Endothelial cell of umbilical vein (primary cell): ENCODE measurements around the gene FPR1. TPM values are rescaled to one million over a fixed set of nuclear protein-coding genes. Genes with fewer than 3 reads are reported as not detected.

Experiments used
- BruUV-seq: library from RNA; stranded (reverse); fragments of 400-500 nt; replicated peaks from 2 replicates; lab custom pipeline; 2021; lab: Mats Ljungman, UMichigan
- CTCF ChIA-PET: fragments of 300-600, 350-600 bp; sonication (Branson Sonifier 250); formaldehyde crosslinking; loops from one replicate; lab custom pipeline; 2021; ENCODE audit warnings: antibody characterized with exemption, inconsistent platforms; lab: Charles Lee
- POLR2A ChIA-PET: fragments of 300-600, 350-600 bp; sonication (Branson Sonifier 250); formaldehyde crosslinking; loops from one replicate; lab custom pipeline; 2021; ENCODE audit warnings: antibody characterized with exemption, inconsistent platforms; lab: Charles Lee
- DNase-seq: peaks from one replicate; pipeline ENCODE4 v3.0.0-alpha.2; 2011; ENCODE audit warnings: low read depth, low spot score
- FAIRE-seq: peaks from 2 replicates; lab custom pipeline; 2011; peaks lifted over from hg19 to GRCh38; lab: Jason Lieb, UNC
- H2AFZ ChIP-seq: 2 replicates; pipeline ENCODE4 v1.6.0; 2012; ENCODE audit warnings: low read depth, low read length, control low read depth, inconsistent platforms
- H3K27ac ChIP-seq: 2 replicates; pipeline ENCODE4 v1.5.1; 2011; ENCODE audit warnings: low read depth, mild to moderate bottlenecking, control low read depth, low read length, moderate library complexity; ENCODE audit not compliant: insufficient read depth
- H3K27me3 ChIP-seq, 2 experiments: 2 replicates each; pipeline versions ENCODE4 v1.6.0 to v1.6.1; 2011; ENCODE audit warnings: low read length in 2 of 2, mixed read lengths in 1 of 2; ENCODE audit not compliant: control insufficient read depth in 2 of 2, insufficient read depth in 2 of 2
- H3K36me3 ChIP-seq, 2 experiments: 2 replicates in 1 of 2; 3 replicates in 1 of 2; pipeline ENCODE4 v1.5.1; 2011; ENCODE audit warnings: low read length in 2 of 2, mild to moderate bottlenecking in 1 of 2, moderate library complexity in 1 of 2; ENCODE audit not compliant: control insufficient read depth in 2 of 2, insufficient read depth in 2 of 2; ENCODE audit errors: extremely low read depth in 1 of 2
- H3K4me1 ChIP-seq: 3 replicates; pipeline ENCODE4 v1.5.1; 2011; ENCODE audit warnings: mild to moderate bottlenecking, low read length; ENCODE audit not compliant: control insufficient read depth, insufficient read depth; ENCODE audit errors: extremely low read depth
- H3K4me2 ChIP-seq: 2 replicates; pipeline ENCODE4 v1.6.1; 2011; ENCODE audit warnings: low read length, control low read depth, mixed read lengths; ENCODE audit not compliant: insufficient read depth
- H3K4me3 ChIP-seq, 3 experiments: fragments of 200-600 bp in 1 of 3; sonication (generic), shearing (Covaris generic) in 1 of 3; replicated peaks in 1 of 3; 2 replicates each; pipeline ENCODE4 v1.5.1; 2011 to 2016; ENCODE audit warnings: control low read depth in 3 of 3, low read length in 3 of 3, mild to moderate bottlenecking in 2 of 3, inconsistent platforms in 1 of 3, low read depth in 1 of 3, moderate library complexity in 1 of 3; ENCODE audit not compliant: insufficient read depth in 1 of 3
- H3K79me2 ChIP-seq: 2 replicates; pipeline ENCODE4 v1.6.0; 2012; ENCODE audit warnings: low read length, inconsistent platforms; ENCODE audit not compliant: control insufficient read depth, insufficient read depth
- H3K9ac ChIP-seq: replicated peaks from 2 replicates; pipeline ENCODE3; 2011; ENCODE audit warnings: low read length, control low read depth; ENCODE audit not compliant: insufficient read depth; ENCODE audit errors: extremely low read depth
- H3K9me1 ChIP-seq: replicated peaks from 3 replicates; pipeline ENCODE4 v1.6.0; 2011; ENCODE audit warnings: mild to moderate bottlenecking, low read length; ENCODE audit not compliant: control insufficient read depth, insufficient read depth; ENCODE audit errors: extremely low read depth
- H3K9me3 ChIP-seq: replicated peaks from 2 replicates; pipeline ENCODE4 v1.5.1; 2012; ENCODE audit warnings: low read length, inconsistent platforms; ENCODE audit not compliant: control insufficient read depth, insufficient read depth
- H4K20me1 ChIP-seq: replicated peaks from 2 replicates; pipeline ENCODE3; 2011; ENCODE audit warnings: mild to moderate bottlenecking, low read length; ENCODE audit not compliant: control insufficient read depth, insufficient read depth; ENCODE audit errors: extremely low read depth
- EZH2 ChIP-seq: IDR thresholded peaks from 2 replicates; pipeline ENCODE4 v1.6.1; 2012; ENCODE audit warnings: borderline replicate concordance, low read depth, mild to moderate bottlenecking, moderate library complexity, low read length, inconsistent platforms; ENCODE audit not compliant: severe bottlenecking
- FOS ChIP-seq: IDR thresholded peaks from 2 replicates; pipeline ENCODE4 v1.6.1; 2011; ENCODE audit warnings: mild to moderate bottlenecking, low read length, moderate library complexity, borderline replicate concordance; ENCODE audit not compliant: insufficient read depth
- GATA2 ChIP-seq: IDR thresholded peaks from 2 replicates; pipeline ENCODE4 v1.7.0; 2011; ENCODE audit warnings: low read depth, mild to moderate bottlenecking, moderate library complexity, mixed read lengths, low read length; ENCODE audit not compliant: insufficient read length, insufficient read depth
- JUN ChIP-seq: IDR thresholded peaks from 2 replicates; pipeline ENCODE4 v1.6.1; 2011; ENCODE audit warnings: borderline replicate concordance, low read depth; ENCODE audit not compliant: insufficient read length, insufficient read depth
- MYC ChIP-seq: IDR thresholded peaks from one replicate; pipeline ENCODE4 v1.6.1; 2011; ENCODE audit warnings: mild to moderate bottlenecking, low read depth, low read length
- POLR2AphosphoS5 ChIP-seq: IDR thresholded peaks from 2 replicates; pipeline ENCODE4 v1.6.1; 2012; ENCODE audit warnings: low read depth, mild to moderate bottlenecking, control low read depth, low read length, moderate library complexity; ENCODE audit not compliant: insufficient read depth
- dilution Hi-C: fragments of 300-500 bp; cut with MboI; formaldehyde crosslinking; loops from one replicate; pipeline ENCODE4 v1.15.0; 2019; ENCODE audit warnings: low sequenced_read_pairs; ENCODE audit not compliant: extremely low pct_ligation_motif_present
- intact Hi-C: fragments of 100-400 bp; cut with micrococcal nuclease; formaldehyde crosslinking; loops from one replicate; pipeline ENCODE4 v1.10.0; 2022
- polyA plus RNA-seq, 4 experiments: library from polyadenylated mRNA; depleted of rRNA in 3 of 4; stranded (reverse) in 3 of 4; unstranded in 1 of 4; fragments of >200 nt; gene quantifications; 2 replicates each; pipeline versions ENCODE4 v1.2.1 to v1.2.3, GENCODE V29; 2011 to 2012; ENCODE audit warnings: missing spikeins in 1 of 4
- total RNA-seq: library from RNA; stranded (reverse); gene quantifications from 2 replicates; pipeline ENCODE4 v1.2.3, GENCODE V29; 2021
- TF ChIP-seq, protein P1 (sequence below): IDR thresholded peaks from 2 replicates; pipeline ENCODE4 v1.6.1; 2011; ENCODE audit not compliant: insufficient read depth, insufficient read length

Gene FPR1
- total and polyA plus RNA-seq, 2 donors (not counting 3 experiments of a cell fraction or from before 2014, with no cell fraction given) = not detected

DNA sequence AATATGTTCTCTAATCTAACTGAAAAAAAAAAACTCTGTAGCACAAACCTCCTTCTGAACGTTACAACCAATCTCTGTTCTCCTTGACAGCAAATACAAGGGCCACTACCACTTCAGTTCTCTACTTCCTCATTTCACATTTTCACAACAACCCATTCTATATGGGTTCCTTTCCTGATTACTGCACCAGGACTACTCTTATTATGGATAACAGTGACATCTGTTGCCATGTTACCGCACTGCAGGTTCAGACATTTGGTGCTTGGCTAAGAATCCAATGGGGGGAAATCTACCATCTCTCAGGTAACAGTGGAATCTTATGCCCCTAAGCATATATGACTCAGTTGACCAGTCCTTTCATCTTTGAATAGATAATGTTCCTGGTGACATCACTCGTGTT lies 31.7 kb upstream of the FPR1 start:
- Histone ChIP-seq H3K27me3 (no peaks in the 10 kb centered on the region), H3K9ac (no peak overlapping the region), H3K4me3 (no peak overlapping the region), H3K9me1 (no peaks in the 10 kb centered on the region), H3K27ac (no peak overlapping the region), H3K4me1 (no peaks in the 10 kb centered on the region), H3K9me3 (no peaks in the 10 kb centered on the region), H4K20me1 (no peaks in the 10 kb centered on the region), H3K36me3 (no peaks in the 10 kb centered on the region), H3K79me2 (no peaks in the 10 kb centered on the region), H3K4me2 (no peak overlapping the region), H2AFZ (no peak overlapping the region)
- intact Hi-C loops (no loop called here), dilution Hi-C loops (no loop called here)
- TF ChIP-seq POLR2AphosphoS5 = no peak
- TF ChIP-seq JUN = no peak
- TF ChIP-seq GATA2 = no peak
- TF ChIP-seq FOS = no peak
- no peak for TF ChIP-seq EZH2
- TF ChIP-seq MYC = no peak
- TF ChIP-seq, protein P1, sequence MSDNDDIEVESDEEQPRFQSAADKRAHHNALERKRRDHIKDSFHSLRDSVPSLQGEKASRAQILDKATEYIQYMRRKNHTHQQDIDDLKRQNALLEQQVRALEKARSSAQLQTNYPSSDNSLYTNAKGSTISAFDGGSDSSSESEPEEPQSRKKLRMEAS = no peak
- POLR2A ChIA-PET = no interaction called here
- CTCF ChIA-PET = no interaction called here
- FAIRE-seq (no peak), DNase-seq (no peak)
- BruUV-seq = no TSS peak

DNA sequence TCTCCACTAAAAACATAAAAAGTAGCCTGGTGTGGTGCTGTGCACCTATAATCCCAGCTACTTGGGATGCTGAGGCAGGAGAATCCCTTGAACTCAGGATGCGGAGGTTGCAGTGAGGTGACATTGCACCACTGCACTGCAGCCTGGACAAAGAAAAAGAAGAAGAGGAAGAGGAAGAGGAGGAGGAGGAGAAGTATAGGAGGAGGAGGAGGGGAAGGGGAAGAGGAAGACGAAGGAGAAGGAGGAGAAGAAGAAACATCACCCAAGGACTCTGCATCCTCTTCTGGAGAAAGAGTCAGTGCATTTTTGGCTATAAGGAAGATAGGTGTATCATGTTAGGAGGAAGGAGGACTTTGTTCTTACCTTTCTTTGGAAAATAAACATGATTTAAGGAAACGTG lies 30.3 kb upstream of the FPR1 start:
- intact Hi-C loops (no loop called here), dilution Hi-C loops (no loop called here)
- H3K36me3 ChIP-seq = no peaks in the 10 kb centered on the region
- BruUV-seq = no TSS peak
- no peak overlapping the region for H2AFZ ChIP-seq
- H3K4me1 ChIP-seq = no peaks in the 10 kb centered on the region
- no peak overlapping the region for H3K4me3 ChIP-seq
- no peaks in the 10 kb centered on the region for H4K20me1 ChIP-seq
- ChIA-PET POLR2A (no interaction called here), CTCF (no interaction called here)
- no peak for DNase-seq
- FAIRE-seq = no peak
- no peak for TF ChIP-seq EZH2
- TF ChIP-seq, protein P1 = no peak
- no peak for TF ChIP-seq MYC
- no peak for TF ChIP-seq GATA2
- no peak for TF ChIP-seq FOS
- no peaks in the 10 kb centered on the region for H3K79me2 ChIP-seq
- H3K9me1 ChIP-seq = no peaks in the 10 kb centered on the region
- no peaks in the 10 kb centered on the region for H3K9me3 ChIP-seq
- H3K27me3 ChIP-seq = no peaks in the 10 kb centered on the region
- H3K4me2 ChIP-seq = no peak overlapping the region
- H3K27ac ChIP-seq = no peak overlapping the region
- H3K9ac ChIP-seq = no peak overlapping the region
